ENCODE measurements around the gene PRKCH. TPM values are rescaled to one million over a fixed set of nuclear protein-coding genes. Genes with fewer than 3 reads are reported as not detected.

Gene PRKCH
- polyA plus RNA-seq, 5 donors, result 29.5 to 47.5 (median 45.7) TPM

GRCh38 chr14:61488417-61489401 is 167.3 kb downstream of the PRKCH start:
- DNase-seq, result no peak

- no peak for DNase-seq
Observed at GRCh38 chr14:61489512-61489911, 168.1 kb downstream of the PRKCH start.

- no peak for DNase-seq
Observed at GRCh38 chr14:61489932-61490331, 168.6 kb downstream of the PRKCH start.

GRCh38 chr14:61491224-61491623 is 169.8 kb downstream of the PRKCH start:
- no peak for DNase-seq

- DNase-seq, result no peak
Observed at GRCh38 chr14:61491876-61492434, 170.6 kb downstream of the PRKCH start.

GRCh38 chr14:61492474-61492873 is 171.1 kb downstream of the PRKCH start:
- no peak for DNase-seq

DNA sequence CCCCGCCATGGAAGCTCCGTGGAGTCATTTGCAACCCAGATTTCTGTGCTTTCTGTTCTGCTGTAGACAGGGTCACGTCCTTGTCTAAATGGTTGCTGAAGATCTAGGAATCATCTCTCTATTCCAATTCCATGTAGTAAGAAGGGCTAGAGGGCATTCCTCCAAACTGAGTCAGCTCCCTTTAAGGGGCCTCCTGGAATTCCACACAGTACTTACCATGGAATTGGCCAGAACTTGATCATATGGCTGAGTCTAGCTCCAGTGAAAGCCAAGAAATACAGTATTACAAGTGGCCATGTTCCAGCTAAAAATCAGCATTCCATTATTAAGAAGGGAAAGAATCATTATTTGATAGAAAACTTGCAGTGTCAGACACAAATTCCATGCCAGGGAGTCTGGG is 171.9 kb downstream of the PRKCH start:
- no peak for DNase-seq

- DNase-seq, result no peak
Observed at GRCh38 chr14:61494018-61494417, 172.6 kb downstream of the PRKCH start.

DNA sequence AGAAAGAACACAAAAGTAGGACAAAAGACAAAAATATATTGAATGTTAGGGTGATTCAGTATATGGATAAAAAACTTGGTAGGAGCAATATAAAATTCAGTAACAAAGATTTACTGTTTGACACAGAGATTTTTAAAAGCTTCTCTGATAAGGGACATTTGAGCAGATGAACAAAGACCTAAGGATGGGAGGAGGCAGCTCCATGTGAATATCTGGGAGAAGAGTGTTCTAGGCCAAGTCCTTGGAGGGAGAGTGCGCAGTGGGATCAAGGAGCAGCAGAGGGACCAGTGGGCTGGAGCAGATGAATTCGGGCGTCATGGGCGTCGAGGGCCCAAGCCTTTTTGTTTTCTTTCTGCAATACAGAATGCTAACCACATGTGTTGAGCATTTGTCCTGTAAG is 174.4 kb downstream of the PRKCH start:
- DNase-seq, result no peak

DNA sequence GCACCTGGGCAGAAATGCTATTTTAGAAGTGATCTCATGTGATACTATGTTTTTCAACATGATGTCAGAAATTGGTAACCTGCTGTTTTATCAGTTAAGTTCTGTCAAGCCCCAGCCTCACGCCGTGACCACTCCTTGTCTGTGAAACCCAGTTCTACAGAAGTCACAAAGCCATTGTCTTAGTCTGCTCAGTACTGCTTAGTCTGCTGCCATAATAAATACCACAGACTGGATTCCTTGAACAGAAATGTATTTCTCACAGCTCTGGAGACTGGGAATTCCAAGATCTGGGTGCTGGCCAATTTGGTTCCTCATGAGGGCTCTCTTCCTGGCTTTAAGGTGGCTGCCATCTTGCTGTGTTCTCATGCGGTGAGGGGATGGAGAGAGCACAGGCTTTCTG is 176.9 kb downstream of the PRKCH start:
- DNase-seq, result no peak

GRCh38 chr14:61498811-61499210 is 177.4 kb downstream of the PRKCH start:
- DNase-seq, result peak in 1 of 2 donors; percentile 55

DNA sequence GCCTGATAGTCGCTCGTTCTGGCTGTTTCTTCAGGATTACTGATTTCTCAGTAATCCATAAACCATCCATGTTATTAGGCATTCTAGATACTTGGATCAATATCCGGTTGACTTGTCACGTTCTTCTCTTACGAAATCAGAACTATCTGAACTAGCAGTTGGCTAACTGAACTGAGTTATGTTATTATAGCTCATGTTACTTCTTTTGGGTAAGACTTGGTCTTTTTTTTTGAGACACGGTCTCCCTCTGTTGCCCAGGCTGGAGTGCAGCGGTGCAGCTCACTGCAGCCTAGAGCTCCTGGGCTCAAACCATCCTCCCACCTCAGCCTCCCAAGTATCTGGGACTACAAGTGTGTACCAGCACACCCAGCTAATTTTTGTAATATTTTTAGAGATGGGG is 178.6 kb downstream of the PRKCH start:
- no peak for DNase-seq

DNA sequence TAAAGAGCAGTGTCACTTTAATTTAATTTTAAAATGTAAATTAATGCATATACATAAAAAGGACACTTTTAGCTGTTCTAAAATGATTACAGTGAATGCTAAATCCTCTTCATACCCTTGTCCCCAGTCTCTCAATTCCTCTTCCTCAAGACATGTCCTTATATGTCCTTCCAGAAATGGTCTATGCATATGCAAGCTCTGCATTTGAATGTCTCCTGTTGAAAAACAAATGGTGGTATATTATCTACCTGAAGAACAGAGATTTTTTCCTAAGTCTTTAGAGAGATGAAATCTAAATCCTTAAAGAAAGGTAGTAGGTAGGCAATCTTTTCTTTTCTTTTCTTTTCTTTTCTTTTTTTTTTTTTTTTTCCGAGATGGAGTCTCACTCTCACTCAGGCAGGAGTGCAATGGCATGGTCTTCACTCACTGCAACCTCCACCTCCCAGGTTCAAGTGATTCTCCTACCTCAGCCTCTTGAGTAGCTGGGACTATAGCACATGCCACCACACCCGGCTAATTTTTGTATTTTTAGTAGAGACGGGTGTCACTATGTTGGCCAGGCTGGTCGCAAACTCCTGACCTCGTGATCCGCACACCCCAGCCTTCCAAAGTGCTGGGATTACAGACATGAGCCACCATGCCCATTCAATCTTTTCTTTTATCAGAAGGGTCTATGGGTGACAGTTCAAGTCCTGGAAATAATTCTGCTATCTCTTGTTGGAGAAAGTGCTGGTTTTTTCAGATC is 180.5 kb downstream of the PRKCH start:
- DNase-seq, result no peak

DNA sequence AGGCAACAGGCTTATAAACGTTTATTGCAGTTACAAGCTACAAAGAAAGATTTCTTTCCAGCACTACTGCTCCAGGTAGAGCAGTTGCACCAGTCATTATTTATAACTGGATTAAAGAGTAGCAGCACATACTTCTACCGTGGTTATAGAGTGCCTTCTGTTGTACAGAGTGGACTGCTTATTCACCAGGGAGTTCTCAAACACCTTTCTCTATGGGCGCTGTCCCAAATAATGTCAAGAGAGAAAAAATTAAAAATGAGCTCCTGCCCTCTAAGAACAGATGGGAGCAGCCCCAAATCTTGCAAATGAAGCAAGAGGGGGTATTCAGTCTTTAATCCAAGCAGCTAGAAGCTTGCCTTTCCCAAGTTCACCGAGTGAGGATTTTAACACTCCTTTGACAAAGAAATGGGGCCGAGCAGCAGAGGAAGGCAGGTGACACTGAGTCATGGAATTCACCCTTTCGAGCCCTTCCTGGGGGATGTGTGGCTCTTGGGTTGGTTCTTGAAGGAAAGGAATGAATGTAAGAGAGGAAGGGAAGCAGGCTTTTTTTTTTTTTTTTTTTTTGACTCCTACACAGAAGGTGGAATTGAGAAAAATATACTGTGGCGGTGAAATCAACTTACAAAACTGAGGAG is 181.2 kb downstream of the PRKCH start:
- DNase-seq, result no peak

- DNase-seq, result no peak
Observed at GRCh38 chr14:61503167-61503801, 181.9 kb downstream of the PRKCH start.

DNA sequence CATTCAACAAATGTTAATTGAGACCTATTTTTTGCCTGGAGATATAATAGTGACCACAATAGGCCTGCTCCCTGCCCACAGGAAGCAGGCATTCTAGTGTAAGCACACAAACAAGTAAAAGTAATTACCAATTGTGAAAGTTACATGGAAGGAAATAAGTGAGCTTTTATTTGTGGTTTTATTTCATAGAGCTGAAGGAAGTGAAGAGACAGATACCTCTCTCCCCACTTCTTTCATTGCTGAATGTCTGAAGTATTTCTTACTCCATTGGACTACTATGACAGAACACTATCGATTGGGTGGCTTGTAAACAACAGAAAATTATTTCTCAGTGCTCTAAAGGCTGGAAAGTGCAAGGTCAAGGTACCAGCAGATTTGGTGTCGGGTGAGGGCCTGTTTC is 183.5 kb downstream of the PRKCH start:
- no peak for DNase-seq

DNA sequence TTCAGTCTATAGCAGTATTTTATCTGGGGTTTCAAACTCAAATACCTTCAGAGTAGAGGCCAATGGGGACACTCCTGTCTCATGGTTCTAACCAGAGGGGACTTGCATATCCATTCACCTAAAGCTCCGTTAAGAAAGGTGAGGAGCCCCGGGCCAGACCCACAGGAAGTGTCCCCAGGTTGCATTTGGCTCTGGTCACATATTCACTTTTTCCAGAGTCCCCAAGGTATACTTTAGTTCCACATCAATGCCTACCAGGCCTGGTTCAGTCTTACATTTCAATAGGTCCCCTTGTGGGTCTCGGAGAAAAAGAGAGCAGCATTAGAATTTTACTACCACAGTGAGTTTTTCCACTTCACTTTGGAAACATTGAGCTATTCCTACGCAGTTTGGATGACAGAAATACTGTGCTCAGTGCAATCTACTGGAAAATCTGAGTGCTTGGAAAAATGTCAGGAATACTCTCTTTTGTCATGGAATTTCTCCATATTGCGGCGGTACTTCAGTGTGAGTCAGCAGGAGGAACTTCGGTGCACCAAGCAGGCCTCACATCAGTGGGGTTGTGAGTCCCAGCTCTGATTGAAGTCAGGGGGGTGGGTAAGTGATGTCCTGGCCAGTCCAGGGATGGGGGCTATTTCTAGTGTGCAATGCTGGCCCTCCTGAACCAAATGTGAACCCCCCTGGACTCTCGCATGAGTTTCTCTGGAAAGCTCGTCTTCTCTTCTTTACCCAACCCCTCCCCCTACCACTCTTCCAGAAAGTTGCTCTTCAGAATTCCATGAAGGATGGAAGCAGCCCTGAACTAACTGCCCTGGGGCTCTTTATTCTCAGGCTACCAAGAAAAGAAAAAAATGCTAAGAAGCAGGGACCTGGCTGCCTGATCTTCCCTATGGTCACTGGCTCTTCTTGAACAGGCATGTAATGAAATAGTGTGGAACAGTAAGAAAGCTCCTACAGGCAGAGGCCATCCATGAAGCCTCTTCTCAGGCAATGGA is 184.7 kb downstream of the PRKCH start:
- no peak for DNase-seq

GRCh38 chr14:61508526-61508925 is 187.1 kb downstream of the PRKCH start:
- DNase-seq, result no peak

DNA sequence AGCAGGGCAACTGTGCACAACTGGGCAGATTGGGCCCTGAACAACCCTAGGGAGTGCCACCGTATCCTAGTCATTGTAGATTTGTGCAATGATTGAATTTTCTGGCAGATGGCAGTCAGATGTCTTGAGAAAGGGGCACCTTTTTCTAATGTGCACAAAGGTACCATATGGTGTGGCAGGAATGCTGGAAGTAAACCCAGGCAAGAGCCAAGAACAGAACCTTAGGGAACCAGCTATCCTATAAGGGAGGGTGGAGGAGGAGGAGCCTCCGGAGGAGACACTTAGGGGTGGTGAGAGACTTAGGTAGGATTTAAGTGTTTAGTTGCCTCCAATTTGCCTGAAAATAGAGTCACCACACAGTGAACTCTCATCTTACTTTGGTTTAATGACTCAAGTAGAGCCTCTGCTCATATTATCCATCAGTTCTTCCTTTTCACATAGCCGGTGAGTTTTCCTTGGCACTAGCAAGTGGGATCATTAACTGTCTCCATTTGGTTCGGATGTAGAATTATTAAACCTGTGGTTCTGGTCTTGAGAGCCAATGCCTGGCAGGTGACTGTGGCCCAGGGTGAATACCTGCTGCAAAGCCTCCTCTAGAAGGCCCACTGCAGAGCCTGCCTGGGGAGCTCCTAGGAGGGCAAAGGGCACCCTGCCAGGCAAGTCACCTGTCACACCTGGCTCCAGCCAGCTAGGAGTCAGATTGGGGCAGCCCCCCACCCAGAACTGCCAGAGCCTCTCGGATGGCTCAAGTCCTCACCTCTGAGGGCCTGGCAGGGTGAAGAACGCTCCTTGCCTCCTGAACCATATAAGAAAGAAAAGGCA is 189.6 kb downstream of the PRKCH start:
- no peak for DNase-seq
